NOMO-1 (cell line): ENCODE results near the gene GLP2R.
"Not testable (repeated sequence)": the region's sequence is repeated elsewhere in the genome, so short reads cannot be mapped to it uniquely, and the experiment has no call there.

Source experiments
- DNase-seq, 2 experiments: peaks; one replicate each; lab custom pipeline; 2025; ENCODE audit not compliant: unreplicated experiment in 2 of 2; lab: John Stamatoyannopoulos, UW

GLP2R gene

GRCh38 chr17:9918804-9919352 lies 93.2 kb downstream of the GLP2R start:
- no peak for DNase-seq

GRCh38 chr17:9921216-9921615 lies 95.5 kb downstream of the GLP2R start:
- not testable (repeated sequence) for DNase-seq

- DNase-seq = no peak
These were observed 96.5 kb downstream of the GLP2R start for GRCh38 chr17:9922012-9922848.

GRCh38 chr17:9924735-9925191 lies 99.0 kb downstream of the GLP2R start:
- peak; percentile 17 to 69 for DNase-seq

GRCh38 chr17:9925457-9925856 lies 99.7 kb downstream of the GLP2R start:
- DNase-seq = no peak

- no peak for DNase-seq
These were observed 100.6 kb downstream of the GLP2R start for GRCh38 chr17:9926150-9926804.

- no peak for DNase-seq
These were observed 103.0 kb downstream of the GLP2R start for GRCh38 chr17:9928601-9929333.

- no peak for DNase-seq
These were observed 104.1 kb downstream of the GLP2R start for GRCh38 chr17:9929871-9930270.

GRCh38 chr17:9931144-9931741 lies 105.5 kb downstream of the GLP2R start:
- no peak for DNase-seq

GRCh38 chr17:9932491-9932890 lies 106.8 kb downstream of the GLP2R start:
- DNase-seq = no peak

- DNase-seq = no peak
These were observed 108.6 kb downstream of the GLP2R start for GRCh38 chr17:9934331-9934730.

- DNase-seq = no peak
These were observed 109.7 kb downstream of the GLP2R start for GRCh38 chr17:9935408-9935807.

- no peak for DNase-seq
These were observed 110.4 kb downstream of the GLP2R start for GRCh38 chr17:9936095-9936494.

- DNase-seq = no peak
These were observed 111.6 kb downstream of the GLP2R start for GRCh38 chr17:9937241-9937761.

- no peak for DNase-seq
These were observed 112.2 kb downstream of the GLP2R start for GRCh38 chr17:9937901-9938300.

GRCh38 chr17:9938764-9939163 lies 113.0 kb downstream of the GLP2R start:
- no peak for DNase-seq

- DNase-seq = no peak
These were observed 115.1 kb downstream of the GLP2R start for GRCh38 chr17:9940841-9941240.

- no peak for DNase-seq
These were observed 115.6 kb downstream of the GLP2R start for GRCh38 chr17:9941305-9941704.
